22Rv1 (cell line): ENCODE results near the gene DUSP15.

ENCODE experiments used
- ZFX ChIP-seq: fragments of 450-650 bp; IDR thresholded peaks from 2 replicates; pipeline ENCODE4 v1.6.1; 2017; ENCODE audit warnings: antibody characterized with exemption, borderline replicate concordance
- TF ChIP-seq, protein P1 (sequence below): fragments of 450-650 bp; IDR thresholded peaks from 2 replicates; pipeline ENCODE4 v1.5.1; 2017; ENCODE audit warnings: mild to moderate bottlenecking

DNA sequence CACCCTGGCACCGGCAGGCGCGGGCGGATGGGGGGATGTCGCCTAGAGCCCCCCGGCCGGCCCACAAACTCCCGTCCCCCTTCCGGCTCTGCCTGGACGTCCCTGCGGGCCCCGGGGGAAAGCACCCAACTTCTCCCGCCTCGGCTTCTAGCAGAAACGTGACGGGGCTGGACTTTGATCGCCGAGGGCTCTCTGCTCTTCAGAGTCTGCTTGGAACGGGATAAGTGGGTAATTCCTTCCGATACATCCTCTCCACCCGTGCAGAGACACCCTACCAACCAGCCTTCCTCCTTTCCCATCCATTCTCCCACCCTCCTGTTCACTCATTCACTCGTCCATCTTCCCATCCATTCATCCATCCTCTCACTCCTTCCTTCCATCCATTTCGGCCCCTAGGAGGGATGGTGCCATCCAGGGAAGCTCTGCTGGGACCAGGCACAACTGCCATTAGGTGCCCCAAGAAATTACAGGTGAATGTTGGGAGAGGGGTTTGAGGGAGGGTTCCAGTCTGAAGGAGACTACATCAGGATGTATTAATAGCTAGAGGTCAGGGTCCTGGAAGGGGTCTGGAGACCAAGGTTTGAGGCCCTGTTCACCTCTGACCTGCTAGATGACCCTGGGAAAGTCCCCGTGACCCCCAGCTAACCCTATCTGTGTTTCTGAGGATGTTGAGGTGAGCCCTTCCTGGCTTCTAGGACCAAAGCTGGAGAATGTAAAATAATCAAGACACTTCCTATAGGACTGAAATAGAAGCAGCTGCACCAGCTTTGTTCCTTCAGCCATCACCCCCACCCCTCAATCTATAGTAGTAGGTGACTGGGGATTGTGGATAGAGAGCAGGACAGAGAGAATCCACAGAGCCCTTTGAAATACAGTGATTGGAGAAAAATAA, 645 bp upstream of the DUSP15 start:
- TF ChIP-seq, protein P1, sequence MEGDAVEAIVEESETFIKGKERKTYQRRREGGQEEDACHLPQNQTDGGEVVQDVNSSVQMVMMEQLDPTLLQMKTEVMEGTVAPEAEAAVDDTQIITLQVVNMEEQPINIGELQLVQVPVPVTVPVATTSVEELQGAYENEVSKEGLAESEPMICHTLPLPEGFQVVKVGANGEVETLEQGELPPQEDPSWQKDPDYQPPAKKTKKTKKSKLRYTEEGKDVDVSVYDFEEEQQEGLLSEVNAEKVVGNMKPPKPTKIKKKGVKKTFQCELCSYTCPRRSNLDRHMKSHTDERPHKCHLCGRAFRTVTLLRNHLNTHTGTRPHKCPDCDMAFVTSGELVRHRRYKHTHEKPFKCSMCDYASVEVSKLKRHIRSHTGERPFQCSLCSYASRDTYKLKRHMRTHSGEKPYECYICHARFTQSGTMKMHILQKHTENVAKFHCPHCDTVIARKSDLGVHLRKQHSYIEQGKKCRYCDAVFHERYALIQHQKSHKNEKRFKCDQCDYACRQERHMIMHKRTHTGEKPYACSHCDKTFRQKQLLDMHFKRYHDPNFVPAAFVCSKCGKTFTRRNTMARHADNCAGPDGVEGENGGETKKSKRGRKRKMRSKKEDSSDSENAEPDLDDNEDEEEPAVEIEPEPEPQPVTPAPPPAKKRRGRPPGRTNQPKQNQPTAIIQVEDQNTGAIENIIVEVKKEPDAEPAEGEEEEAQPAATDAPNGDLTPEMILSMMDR: no peak
- no peak for TF ChIP-seq ZFX
